ENCODE measurements around the gene TRIM67.

TRIM67 gene

GRCh38 chr1:231172411-231172810 is 10.6 kb downstream of the TRIM67 start:
- no peak for TF ChIP-seq CTCF (IDR thresholded peaks at IDR 0.05; ENCODE audit: borderline replicate concordance, insufficient read depth, low read depth, low read length)
- no peak overlapping the region for H3K4me3 ChIP-seq (ENCODE audit: low read depth, low read length)

DNA sequence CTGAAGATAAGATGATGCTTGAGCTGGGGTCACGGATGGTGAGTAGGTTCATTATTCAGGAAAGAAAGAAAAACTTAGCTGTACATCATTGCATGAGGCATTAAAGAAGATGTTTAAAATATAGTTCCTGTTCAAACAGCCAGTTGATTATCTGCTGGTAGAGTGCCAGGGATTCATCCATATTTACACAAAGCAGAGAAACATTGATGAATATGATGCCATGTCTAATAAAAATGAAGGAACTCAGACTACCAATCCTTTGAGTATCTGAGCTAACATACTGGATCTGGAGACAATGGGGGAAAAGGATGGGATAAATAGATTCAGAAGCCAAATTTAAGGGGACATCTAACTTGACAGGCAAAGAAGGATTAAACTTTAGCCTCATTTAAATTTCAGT is 14.6 kb downstream of the TRIM67 start:
- no peak for TF ChIP-seq CTCF (IDR thresholded peaks at IDR 0.05; ENCODE audit: borderline replicate concordance, insufficient read depth, low read depth, low read length)
- no peak overlapping the region for H3K4me3 ChIP-seq (ENCODE audit: low read depth, low read length)

- no peak for TF ChIP-seq CTCF (IDR thresholded peaks at IDR 0.05; ENCODE audit: borderline replicate concordance, insufficient read depth, low read depth, low read length)
- H3K4me3 ChIP-seq (ENCODE audit: low read depth, low read length), result no peak overlapping the region
Measured at GRCh38 chr1:231177226-231177625, 15.4 kb downstream of the TRIM67 start.

DNA sequence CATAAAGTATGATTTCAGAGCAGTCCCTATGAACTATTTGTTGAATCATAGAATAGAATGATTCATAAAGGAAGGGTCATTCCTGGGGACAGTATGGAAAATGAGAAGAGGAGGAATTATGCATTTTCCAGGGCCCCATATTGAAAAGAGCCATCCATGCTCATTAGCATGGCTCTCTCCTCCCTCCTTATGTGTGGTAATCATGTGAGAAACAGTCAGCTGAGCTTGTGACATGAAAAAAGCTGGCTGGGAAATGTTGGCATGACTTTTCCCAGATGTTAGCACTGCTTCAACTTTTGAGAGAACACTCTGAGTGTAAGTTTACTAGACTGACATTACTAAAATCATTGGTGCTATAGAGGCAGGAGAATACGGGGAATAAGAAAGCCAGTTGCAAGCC is 16.1 kb downstream of the TRIM67 start:
- H3K4me3 ChIP-seq (ENCODE audit: low read depth, low read length), result no peak overlapping the region
- TF ChIP-seq CTCF (IDR thresholded peaks at IDR 0.05; ENCODE audit: borderline replicate concordance, insufficient read depth, low read depth, low read length), result no peak

- no peak overlapping the region for H3K4me3 ChIP-seq (ENCODE audit: low read depth, low read length)
- TF ChIP-seq CTCF (IDR thresholded peaks at IDR 0.05; ENCODE audit: borderline replicate concordance, insufficient read depth, low read depth, low read length), result no peak
Measured at GRCh38 chr1:231178970-231179369, 17.1 kb downstream of the TRIM67 start.

GRCh38 chr1:231180034-231180433 is 18.2 kb downstream of the TRIM67 start:
- TF ChIP-seq CTCF (IDR thresholded peaks at IDR 0.05; ENCODE audit: borderline replicate concordance, insufficient read depth, low read depth, low read length), result no peak
- H3K4me3 ChIP-seq (ENCODE audit: low read depth, low read length), result no peak overlapping the region

GRCh38 chr1:231181271-231181670 is 19.4 kb downstream of the TRIM67 start:
- TF ChIP-seq CTCF (IDR thresholded peaks at IDR 0.05; ENCODE audit: borderline replicate concordance, insufficient read depth, low read depth, low read length), result no peak
- H3K4me3 ChIP-seq (ENCODE audit: low read depth, low read length), result no peak overlapping the region
